ENCODE data around the gene VPS39. TPM values are rescaled to one million over a fixed set of nuclear protein-coding genes. Genes with fewer than 3 reads are reported as not detected.

The VPS39 gene
- polyA plus RNA-seq, 1 experiment = 79.5 TPM

DNA sequence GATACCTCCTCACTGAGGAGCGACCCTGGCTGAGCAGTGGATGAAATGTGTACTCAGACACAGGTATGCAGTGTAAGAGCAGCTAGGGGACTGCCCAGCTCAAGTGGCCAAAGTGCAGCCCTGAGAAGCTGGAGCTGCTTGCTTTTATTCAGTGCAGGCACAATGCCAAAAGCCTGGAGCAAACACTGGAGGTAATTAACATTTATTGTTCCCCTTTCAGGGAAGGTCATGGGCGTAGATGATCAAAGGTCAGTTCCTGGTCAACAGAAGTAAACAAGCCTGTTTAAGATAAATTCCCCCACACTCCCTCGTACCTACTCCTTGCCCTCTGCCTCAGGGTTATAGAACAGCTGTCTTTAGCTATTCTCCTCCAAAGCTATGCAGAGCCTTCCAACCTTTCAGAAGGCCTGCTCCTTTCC is 69.1 kb downstream of the VPS39 start:
- TF ChIP-seq, protein P1, sequence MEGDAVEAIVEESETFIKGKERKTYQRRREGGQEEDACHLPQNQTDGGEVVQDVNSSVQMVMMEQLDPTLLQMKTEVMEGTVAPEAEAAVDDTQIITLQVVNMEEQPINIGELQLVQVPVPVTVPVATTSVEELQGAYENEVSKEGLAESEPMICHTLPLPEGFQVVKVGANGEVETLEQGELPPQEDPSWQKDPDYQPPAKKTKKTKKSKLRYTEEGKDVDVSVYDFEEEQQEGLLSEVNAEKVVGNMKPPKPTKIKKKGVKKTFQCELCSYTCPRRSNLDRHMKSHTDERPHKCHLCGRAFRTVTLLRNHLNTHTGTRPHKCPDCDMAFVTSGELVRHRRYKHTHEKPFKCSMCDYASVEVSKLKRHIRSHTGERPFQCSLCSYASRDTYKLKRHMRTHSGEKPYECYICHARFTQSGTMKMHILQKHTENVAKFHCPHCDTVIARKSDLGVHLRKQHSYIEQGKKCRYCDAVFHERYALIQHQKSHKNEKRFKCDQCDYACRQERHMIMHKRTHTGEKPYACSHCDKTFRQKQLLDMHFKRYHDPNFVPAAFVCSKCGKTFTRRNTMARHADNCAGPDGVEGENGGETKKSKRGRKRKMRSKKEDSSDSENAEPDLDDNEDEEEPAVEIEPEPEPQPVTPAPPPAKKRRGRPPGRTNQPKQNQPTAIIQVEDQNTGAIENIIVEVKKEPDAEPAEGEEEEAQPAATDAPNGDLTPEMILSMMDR (IDR thresholded peaks at IDR 0.05; ENCODE audit: insufficient read depth, low read depth, low read length) = no peak
- POLR2A ChIA-PET = no interaction called here
- peaks cover 11% of the 10 kb centered on the region for H3K27me3 ChIP-seq (ENCODE audit: control insufficient read depth, insufficient read depth, low read length)

DNA sequence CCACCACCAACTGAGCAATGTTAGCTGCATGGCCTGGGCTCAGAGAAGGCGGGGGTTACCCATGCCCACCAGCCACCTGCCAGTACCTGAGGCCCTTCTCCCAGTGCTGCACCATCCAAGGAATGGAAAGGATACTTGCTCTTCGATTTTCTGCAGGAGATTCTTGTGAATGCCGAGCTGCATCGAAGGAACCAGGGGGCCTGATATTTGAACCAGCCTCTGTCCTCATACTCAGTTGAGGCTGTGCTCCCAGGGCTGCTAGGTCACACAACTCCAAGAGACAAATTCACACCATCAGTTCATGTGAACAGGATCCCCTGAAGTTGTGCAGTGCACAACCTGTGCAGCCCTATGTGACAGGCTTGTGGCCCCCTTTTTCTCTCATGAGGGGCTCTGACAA is 69.7 kb downstream of the VPS39 start:
- peaks cover 11% of the 10 kb centered on the region for H3K27me3 ChIP-seq (ENCODE audit: control insufficient read depth, insufficient read depth, low read length)
- DNase-seq (ENCODE audit: low read depth) = no peak
- CTCF ChIA-PET = interaction anchor here (0.8 to 6.4 kb wide), 26 partner anchors 8 to 333 kb away, joined by 3 to 59 read pairs (median 6); partner anchors contain the start of gene PLA2G4E
- no peak overlapping the region for H3K4me3 ChIP-seq (ENCODE audit: low read depth, low read length)
- H3K36me3 ChIP-seq (ENCODE audit: control insufficient read depth, insufficient read depth, low read length) = no peaks in the 10 kb centered on the region
- POLR2A ChIA-PET = no interaction called here
- TF ChIP-seq, protein P1 (IDR thresholded peaks at IDR 0.05; ENCODE audit: insufficient read depth, low read depth, low read length) = no peak

More for the DNA sequence above, 69.1 kb downstream of the VPS39 start:
- no peak for DNase-seq (ENCODE audit: low read depth)
- Histone ChIP-seq H3K4me3 (ENCODE audit: low read depth, low read length) (no peak overlapping the region), H3K36me3 (ENCODE audit: control insufficient read depth, insufficient read depth, low read length) (no peaks in the 10 kb centered on the region)
- CTCF ChIA-PET = interaction anchor here (1.0 to 6.4 kb wide), 17 partner anchors 9 to 333 kb away, joined by 3 to 59 read pairs (median 8); partner anchors contain the start of gene PLA2G4E

DNA sequence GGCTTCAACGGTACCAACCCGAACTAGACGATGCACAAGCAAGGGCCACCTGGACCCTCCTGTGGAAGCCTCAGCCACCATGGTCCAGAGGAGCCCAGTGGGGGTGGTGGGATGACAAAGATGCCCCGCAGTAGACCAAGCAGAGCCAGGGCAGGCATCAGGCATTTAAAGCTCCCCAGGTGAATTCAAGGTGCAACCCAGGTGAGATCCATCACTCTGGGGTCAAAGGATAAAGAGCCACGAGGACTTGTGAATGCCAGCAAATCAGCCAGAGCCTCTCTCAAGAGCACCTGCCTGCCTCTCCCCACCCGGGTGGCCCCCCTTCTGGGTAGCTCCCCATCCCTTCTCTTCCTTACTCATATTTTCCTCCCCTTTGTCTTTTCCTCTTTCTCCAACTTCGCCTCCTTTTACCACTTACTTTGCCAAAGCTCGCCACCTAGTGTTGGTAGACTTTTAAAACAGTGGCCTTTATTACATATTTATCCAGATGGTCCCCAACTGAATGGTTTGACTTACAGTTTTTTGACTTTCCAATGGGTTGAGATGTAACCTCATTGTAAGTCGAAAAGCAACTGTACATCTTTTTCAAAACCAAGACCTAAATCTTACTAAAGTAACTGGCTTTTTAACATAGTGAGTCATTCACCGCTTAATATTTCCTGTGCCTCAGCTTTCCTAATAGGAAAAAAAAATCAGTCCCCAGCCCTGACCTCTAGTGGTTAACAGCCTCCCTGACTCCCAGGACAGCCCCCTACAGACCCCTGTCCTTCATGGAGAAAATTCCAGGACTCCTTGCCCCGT is 70.4 kb downstream of the VPS39 start:
- ChIA-PET CTCF (interaction anchor here (0.5 to 6.4 kb wide), 36 partner anchors 10 to 334 kb away, joined by 3 to 59 read pairs (median 4); partner anchors contain the start of genes PLA2G4E and PLA2G4F), POLR2A (no interaction called here)
- no peak overlapping the region for H3K4me3 ChIP-seq (ENCODE audit: low read depth, low read length)

DNA sequence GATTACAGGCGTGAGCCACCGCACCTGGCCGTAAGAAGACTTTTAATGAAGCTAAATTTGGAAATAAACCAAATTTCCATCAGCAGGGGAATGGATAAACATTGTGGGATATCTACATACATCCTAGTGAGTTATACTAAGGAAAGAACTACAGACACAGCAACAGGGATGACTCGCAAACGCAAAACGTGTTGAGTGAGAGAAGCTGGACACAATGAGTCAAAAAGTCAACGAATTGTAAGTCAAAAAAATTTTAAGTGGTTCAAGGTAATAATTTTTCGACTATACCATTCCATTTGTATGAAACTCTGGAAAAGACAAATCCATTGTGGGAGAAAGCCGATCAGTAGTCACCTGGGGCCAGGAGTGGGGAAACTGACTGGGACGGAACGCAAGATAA is 71.6 kb downstream of the VPS39 start:
- no peaks in the 10 kb centered on the region for H3K36me3 ChIP-seq (ENCODE audit: control insufficient read depth, insufficient read depth, low read length)
- ChIA-PET POLR2A (no interaction called here), CTCF (interaction anchor here (0.6 to 5.9 kb wide), 4 partner anchors 8 to 54 kb away, joined by 3 to 52 read pairs (median 6); no protein-coding TSS in a partner anchor)
- no peak overlapping the region for H3K4me3 ChIP-seq (ENCODE audit: low read depth, low read length)
- H3K27me3 ChIP-seq (ENCODE audit: control insufficient read depth, insufficient read depth, low read length) = peaks cover 14% of the 10 kb centered on the region
- TF ChIP-seq, protein P1 (IDR thresholded peaks at IDR 0.05; ENCODE audit: insufficient read depth, low read depth, low read length) = no peak
- DNase-seq (ENCODE audit: low read depth) = no peak

More for the DNA sequence above, 70.4 kb downstream of the VPS39 start:
- DNase-seq (ENCODE audit: low read depth) = peak; percentile 2
- no peaks in the 10 kb centered on the region for H3K36me3 ChIP-seq (ENCODE audit: control insufficient read depth, insufficient read depth, low read length)
- peaks cover 11% of the 10 kb centered on the region for H3K27me3 ChIP-seq (ENCODE audit: control insufficient read depth, insufficient read depth, low read length)
- TF ChIP-seq, protein P1 (IDR thresholded peaks at IDR 0.05; ENCODE audit: insufficient read depth, low read depth, low read length) = peak; percentile 63

DNA sequence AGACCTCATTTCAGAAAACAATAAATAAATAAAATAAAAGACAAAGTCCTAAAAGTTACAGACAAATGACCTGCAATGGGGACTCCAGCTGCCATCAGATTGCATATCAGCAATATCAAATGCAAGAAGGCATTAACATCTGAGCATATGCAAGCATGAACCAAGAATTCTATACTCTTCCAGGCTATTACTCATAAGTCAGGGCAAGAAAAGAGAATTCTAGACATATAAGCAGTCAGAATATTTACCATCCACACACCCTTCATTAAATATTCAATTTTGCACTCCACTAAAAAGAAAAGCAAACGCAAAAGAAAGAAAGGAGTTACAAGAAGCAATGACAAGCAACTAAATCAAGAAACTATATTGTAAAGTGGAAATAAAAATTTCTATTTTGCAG is 72.8 kb downstream of the VPS39 start:
- no peak for DNase-seq (ENCODE audit: low read depth)
- TF ChIP-seq, protein P1 (IDR thresholded peaks at IDR 0.05; ENCODE audit: insufficient read depth, low read depth, low read length) = no peak
- Histone ChIP-seq H3K36me3 (ENCODE audit: control insufficient read depth, insufficient read depth, low read length) (no peaks in the 10 kb centered on the region), H3K27me3 (ENCODE audit: control insufficient read depth, insufficient read depth, low read length) (peaks cover 22% of the 10 kb centered on the region), H3K4me3 (ENCODE audit: low read depth, low read length) (no peak overlapping the region)
- POLR2A ChIA-PET = no interaction called here
- CTCF ChIA-PET = interaction anchor here (0.9 to 4.1 kb wide), 10 partner anchors 10 to 152 kb away, joined by 3 to 21 read pairs (median 4); no protein-coding TSS in a partner anchor

All from BJ (cell line).